ENCODE results near the gene PRR18.

PRR18 gene

DNA sequence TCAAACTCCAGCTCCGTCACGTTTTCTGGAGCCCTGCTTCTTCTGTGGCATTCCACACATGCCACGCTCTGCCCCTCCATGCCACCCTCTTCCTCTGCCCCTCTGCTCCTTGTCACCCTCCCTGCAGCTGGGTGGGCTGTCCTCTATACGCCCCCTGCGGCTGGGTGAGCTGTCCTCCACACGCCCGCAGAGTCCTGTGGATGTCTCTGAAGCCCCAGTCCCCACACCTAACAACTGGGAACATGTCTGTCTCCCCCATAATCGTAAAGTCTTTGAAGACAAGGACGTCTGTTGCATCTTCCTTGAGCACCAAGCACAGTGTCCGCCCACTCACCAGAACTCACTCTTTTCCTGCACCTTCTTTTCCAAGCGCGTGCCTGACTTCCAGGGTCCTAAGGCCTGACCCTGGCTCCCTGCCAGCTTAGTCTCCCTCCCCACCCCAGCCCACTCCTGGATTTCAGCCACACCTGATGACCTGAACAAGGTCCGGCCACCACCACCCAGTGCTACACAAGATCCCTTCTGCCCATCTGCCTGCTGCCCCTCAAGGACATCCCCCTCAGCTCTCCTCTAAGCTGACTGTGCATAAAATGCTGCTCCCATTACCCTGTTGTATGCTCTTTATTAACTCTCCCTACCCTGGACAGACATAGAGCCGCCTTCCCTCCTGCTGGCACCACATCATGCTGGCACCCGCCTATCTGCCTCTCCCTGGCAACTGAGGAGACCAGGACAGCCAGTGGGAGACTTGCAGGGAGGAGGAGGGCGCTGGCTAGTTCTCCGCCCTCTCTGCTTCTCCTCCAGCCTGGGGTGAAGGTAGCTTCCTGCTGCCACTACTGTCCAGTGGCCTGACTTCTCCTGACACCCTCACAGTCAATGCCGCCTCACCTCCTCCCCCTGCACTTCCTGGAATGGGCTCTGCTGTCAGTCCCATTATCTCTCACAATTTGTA lies 10.7 kb upstream of the PRR18 start:
- Mint-ChIP-seq H3K36me3 (ENCODE audit: low read depth) (peaks cover 5% of the 10 kb centered on the region), H3K27ac (no peak overlapping the region), H3K9me3 (no peaks in the 10 kb centered on the region), H3K4me3 (no peak overlapping the region), H3K27me3 (ENCODE audit: low read depth) (peaks cover 6% of the 10 kb centered on the region), H3K4me1 (ENCODE audit: low read depth) (no peaks in the 10 kb centered on the region)

DNA sequence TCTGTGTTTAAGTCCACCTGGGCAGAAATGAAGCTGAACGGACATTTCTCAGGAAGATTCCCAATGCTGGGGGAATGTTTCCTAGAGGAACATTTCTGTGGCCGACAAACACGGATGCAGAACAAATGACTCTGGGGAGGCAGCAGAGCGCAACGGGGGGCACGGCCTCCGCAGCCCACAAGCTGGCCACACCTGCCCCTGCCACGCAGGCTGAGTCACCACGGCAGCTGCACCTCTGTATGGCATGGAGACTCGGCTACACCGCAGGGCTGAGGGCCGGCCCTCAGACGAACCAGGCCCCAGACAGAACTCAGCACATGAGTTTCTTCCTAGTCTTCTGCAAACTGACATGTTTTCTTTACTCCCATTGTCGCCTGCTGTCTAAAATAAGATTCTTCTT lies 10.0 kb upstream of the PRR18 start:
- Mint-ChIP-seq H3K36me3 (ENCODE audit: low read depth) (peaks cover 4% of the 10 kb centered on the region), H3K4me1 (ENCODE audit: low read depth) (no peaks in the 10 kb centered on the region), H3K9me3 (no peaks in the 10 kb centered on the region), H3K27ac (no peak overlapping the region), H3K27me3 (ENCODE audit: low read depth) (peaks cover 6% of the 10 kb centered on the region), H3K4me3 (no peak overlapping the region)

DNA sequence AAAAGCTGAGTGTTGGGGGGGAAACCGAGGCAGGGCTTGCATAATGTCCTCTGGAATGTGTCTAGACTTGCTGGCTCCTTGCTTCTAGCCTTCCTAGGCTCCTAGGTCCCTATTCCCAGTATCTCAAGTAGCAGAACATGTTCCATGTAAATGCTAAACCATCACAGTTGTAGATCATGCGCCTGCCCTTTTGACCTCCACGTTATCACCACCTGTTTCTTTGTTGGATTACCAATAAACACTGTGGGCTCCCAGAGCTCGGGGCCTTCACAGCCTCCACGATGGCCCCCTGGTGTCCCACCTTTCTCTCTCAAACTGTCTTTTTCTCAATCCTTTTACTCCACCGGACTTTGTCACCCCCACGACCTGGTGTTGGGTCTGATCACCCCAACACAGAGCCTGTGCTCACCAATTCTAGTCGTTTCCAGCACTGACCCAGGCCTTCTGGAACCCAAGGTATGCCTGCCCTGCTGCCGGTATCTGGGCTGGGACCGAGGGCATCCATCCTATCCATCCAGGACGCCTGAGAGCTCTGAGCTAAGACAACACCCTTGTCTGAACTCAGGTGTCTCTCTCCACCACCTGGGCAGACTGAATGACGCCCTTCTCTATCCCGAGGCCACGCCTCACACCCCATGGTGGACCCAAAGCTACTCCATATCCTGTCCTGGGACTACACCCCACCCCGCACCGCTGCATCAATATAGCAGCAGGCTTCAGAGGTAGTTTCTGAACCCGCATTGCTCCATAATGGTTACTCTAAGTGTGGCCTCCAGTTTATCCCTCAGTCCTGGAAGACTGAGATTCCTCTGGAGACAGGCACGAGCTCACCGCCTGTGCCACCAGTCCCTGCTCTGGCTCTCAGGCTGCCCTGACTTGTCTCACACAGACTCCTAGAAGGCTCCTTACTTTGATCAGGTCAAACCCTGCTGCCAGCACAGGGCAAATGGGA lies 9.3 kb upstream of the PRR18 start:
- H3K27ac Mint-ChIP-seq = no peak overlapping the region
- H3K4me1 Mint-ChIP-seq (ENCODE audit: low read depth) = no peaks in the 10 kb centered on the region
- peaks cover 6% of the 10 kb centered on the region for H3K27me3 Mint-ChIP-seq (ENCODE audit: low read depth)
- H3K9me3 Mint-ChIP-seq = no peaks in the 10 kb centered on the region
- H3K36me3 Mint-ChIP-seq (ENCODE audit: low read depth) = peaks cover 2% of the 10 kb centered on the region
- no peak overlapping the region for H3K4me3 Mint-ChIP-seq

DNA sequence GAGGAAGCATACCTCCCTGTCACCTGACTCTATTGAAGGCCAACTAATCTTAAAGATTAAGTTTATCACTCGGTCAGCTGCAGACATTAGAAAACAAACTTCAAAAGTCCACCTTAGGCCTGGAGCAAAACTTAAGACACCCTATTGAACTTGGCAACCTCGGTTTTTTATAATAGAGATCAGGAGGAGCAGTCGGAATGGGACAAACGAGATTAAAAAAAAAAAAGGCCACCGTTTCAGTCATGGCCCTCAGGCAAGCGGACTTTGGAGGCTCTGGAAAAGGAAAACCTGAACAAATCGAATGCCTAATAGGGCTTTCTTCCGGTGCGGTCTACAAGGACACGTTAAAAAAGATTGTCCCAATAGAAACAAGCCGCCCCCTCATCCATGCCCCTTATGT lies 7.2 kb upstream of the PRR18 start:
- Mint-ChIP-seq H3K4me3 (no peak overlapping the region), H3K4me1 (ENCODE audit: low read depth) (no peaks in the 10 kb centered on the region), H3K36me3 (ENCODE audit: low read depth) (peaks cover 2% of the 10 kb centered on the region), H3K9me3 (no peaks in the 10 kb centered on the region), H3K27me3 (ENCODE audit: low read depth) (peaks cover 11% of the 10 kb centered on the region), H3K27ac (no peak overlapping the region)

DNA sequence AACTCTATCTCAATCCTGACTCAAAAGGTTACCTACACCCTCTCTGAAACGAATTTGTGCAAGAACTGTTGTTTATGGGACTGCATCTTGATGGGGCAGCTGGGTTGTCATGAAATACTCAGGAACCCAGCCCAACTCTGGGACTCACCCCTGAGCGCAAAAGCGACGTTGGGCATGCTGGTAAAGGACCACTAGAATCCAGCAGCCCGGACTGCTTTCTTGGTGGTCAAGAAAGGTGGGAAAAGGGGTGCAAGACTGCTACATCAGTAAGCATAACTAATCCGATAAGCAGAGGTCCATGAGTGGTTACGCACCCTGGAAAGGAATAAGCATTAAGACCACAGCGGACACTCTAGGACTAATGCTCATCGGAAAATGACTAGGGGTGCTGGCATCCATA lies 6.3 kb upstream of the PRR18 start:
- Mint-ChIP-seq H3K27me3 (ENCODE audit: low read depth) (peaks cover 19% of the 10 kb centered on the region), H3K9me3 (no peaks in the 10 kb centered on the region), H3K27ac (no peak overlapping the region), H3K4me1 (ENCODE audit: low read depth) (no peaks in the 10 kb centered on the region), H3K4me3 (no peak overlapping the region), H3K36me3 (ENCODE audit: low read depth) (peaks cover 2% of the 10 kb centered on the region)

DNA sequence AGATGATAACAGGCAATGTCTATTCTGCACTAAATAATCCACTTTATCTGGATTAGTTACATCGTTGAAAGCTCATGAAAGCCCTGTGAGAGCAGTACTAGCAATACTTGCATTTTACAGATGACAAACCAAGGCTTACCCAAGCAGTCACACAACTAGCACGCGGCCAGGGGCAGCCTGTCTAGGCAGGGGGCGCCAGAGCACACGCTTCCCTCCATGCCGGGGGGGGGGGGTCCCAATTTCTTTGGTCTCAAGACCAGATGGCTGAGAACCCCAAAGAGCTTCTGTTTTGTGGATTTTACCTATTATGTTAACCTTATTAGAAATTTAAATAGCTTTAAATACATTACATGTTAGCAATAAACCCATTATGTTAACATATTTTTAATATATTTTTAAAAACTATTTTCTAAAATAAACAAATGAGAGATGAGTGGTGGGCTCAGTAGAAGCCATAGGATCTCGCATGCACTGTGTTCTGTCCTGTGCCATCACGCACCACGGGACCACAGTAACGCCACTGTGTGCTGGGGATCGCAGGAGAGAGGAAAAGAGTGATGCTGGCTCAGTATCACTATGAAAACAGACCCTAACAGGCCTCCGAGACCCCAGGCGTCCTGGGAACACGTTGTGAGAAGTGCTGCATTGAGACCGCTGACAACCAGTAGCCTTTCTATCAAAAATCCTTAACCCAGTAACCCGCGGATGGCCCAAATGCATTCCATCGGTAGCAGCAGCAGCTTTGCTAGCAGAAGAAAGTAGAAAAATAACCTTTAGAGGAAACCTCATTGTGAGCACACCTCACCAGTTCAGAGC lies 5.3 kb upstream of the PRR18 start:
- Mint-ChIP-seq H3K4me3 (no peak overlapping the region), H3K36me3 (ENCODE audit: low read depth) (no peaks in the 10 kb centered on the region), H3K4me1 (ENCODE audit: low read depth) (no peaks in the 10 kb centered on the region), H3K27me3 (ENCODE audit: low read depth) (peaks cover 29% of the 10 kb centered on the region), H3K27ac (no peak overlapping the region), H3K9me3 (no peaks in the 10 kb centered on the region)

DNA sequence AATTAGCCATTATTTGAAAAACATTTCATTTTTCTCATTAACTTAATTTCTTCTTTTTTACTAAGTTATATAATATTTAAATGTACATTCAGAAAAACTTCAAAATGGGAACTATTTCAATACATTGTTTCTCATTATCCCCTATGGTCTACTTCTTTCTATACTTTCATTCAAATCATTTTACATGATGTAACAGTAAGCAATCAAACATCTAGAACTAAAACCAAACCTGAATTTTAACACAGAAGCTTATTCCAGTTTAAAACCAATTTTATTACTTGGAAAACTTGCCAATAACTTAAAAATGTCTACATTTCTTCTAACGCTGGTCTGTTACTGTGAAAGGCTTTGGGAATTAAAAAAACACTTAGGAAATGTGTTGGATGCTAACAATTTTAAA lies 4.6 kb upstream of the PRR18 start:
- Mint-ChIP-seq H3K27ac (no peak overlapping the region), H3K9me3 (no peaks in the 10 kb centered on the region), H3K4me3 (no peak overlapping the region), H3K27me3 (ENCODE audit: low read depth) (peaks cover 29% of the 10 kb centered on the region), H3K4me1 (ENCODE audit: low read depth) (no peaks in the 10 kb centered on the region), H3K36me3 (ENCODE audit: low read depth) (no peaks in the 10 kb centered on the region)

DNA sequence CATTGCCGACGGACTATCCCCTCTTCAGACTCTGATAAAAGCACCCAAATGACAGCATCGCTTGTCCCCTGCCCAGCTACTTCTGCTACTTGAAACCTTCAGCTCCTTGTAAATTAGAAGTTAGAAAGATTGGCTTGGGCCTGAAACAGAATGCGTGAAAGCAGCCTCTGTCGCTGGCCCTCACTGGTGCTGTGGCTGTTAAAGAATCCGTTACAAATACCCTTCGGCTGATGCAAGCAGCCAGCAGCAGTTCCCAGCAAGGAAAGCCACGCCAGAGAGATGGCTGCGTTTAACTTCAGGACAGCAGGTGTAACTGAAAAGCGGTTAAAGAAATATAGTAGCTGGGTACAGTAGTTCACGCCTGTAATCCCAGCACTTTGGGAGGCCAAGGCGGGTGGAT lies 2.4 kb upstream of the PRR18 start:
- no peaks in the 10 kb centered on the region for H3K4me1 Mint-ChIP-seq (ENCODE audit: low read depth)
- no peak overlapping the region for H3K27ac Mint-ChIP-seq
- H3K4me3 Mint-ChIP-seq = no peak overlapping the region
- H3K27me3 Mint-ChIP-seq (ENCODE audit: low read depth) = peaks cover 42% of the 10 kb centered on the region
- H3K9me3 Mint-ChIP-seq = no peaks in the 10 kb centered on the region
- no peaks in the 10 kb centered on the region for H3K36me3 Mint-ChIP-seq (ENCODE audit: low read depth)

DNA sequence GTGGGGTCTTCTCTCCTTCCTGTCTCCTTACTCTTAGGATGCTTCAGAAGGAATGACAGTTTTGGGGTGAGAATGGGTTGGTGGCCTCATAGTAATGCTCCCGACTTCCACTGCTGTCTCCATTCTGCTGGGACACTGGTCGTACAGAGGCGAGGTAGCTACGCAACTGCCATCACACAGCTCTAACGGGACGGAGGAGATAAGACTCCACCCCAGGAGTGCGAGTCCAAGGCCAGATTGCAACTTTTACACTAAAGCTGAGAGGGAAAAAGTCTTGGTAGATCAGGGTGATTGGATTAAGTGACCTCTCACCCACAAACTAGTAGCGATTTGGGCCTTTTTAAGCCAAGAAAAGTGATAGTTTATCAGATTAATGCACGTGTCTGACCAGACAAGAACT lies 1.8 kb upstream of the PRR18 start:
- H3K9me3 Mint-ChIP-seq = no peaks in the 10 kb centered on the region
- H3K27ac Mint-ChIP-seq = no peak overlapping the region
- no peaks in the 10 kb centered on the region for H3K36me3 Mint-ChIP-seq (ENCODE audit: low read depth)
- H3K4me3 Mint-ChIP-seq = no peak overlapping the region
- H3K4me1 Mint-ChIP-seq (ENCODE audit: low read depth) = no peaks in the 10 kb centered on the region
- peaks cover 45% of the 10 kb centered on the region for H3K27me3 Mint-ChIP-seq (ENCODE audit: low read depth)

DNA sequence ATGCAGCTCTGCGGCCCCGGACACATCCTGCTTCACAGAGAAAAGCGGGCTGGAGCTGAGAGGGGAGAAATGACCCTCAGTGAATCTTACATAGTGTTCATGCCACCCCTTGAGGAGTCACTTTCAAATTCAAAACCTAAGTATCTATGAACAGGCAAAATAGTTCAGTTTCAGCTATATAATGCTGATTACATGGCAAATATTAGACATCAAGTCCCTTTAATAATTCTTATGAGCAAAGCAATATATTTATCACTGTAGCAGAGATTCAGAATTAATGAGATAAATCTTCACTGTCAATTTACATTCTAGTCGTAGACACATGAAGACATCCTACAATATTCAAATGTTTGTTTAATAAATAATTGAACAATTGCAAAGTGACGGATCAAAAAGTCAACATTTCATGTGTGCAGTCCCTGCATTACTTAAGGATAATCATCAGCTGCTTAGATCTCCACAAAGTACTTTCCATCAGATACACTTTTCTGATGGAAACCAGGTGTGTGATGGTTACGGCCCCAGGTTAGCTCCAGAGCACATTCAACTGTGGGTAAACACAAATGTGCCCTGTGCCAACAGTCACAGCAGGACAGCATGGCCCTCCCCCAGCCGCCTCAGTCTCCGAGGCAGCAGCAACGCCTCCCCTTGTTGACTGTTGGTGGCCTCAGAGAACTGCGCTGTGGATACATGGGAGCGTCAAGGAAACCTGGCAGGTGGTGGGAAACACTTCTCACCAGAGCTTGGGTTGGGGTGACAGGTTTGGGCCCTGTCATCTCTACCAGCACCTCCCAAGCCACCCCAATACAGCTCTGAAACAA lies 787 bp upstream of the PRR18 start:
- no peak overlapping the region for H3K4me3 Mint-ChIP-seq
- H3K27ac Mint-ChIP-seq = no peak overlapping the region
- no peaks in the 10 kb centered on the region for H3K4me1 Mint-ChIP-seq (ENCODE audit: low read depth)
- H3K27me3 Mint-ChIP-seq (ENCODE audit: low read depth) = peaks cover 49% of the 10 kb centered on the region
- H3K36me3 Mint-ChIP-seq (ENCODE audit: low read depth) = no peaks in the 10 kb centered on the region
- no peaks in the 10 kb centered on the region for H3K9me3 Mint-ChIP-seq

DNA sequence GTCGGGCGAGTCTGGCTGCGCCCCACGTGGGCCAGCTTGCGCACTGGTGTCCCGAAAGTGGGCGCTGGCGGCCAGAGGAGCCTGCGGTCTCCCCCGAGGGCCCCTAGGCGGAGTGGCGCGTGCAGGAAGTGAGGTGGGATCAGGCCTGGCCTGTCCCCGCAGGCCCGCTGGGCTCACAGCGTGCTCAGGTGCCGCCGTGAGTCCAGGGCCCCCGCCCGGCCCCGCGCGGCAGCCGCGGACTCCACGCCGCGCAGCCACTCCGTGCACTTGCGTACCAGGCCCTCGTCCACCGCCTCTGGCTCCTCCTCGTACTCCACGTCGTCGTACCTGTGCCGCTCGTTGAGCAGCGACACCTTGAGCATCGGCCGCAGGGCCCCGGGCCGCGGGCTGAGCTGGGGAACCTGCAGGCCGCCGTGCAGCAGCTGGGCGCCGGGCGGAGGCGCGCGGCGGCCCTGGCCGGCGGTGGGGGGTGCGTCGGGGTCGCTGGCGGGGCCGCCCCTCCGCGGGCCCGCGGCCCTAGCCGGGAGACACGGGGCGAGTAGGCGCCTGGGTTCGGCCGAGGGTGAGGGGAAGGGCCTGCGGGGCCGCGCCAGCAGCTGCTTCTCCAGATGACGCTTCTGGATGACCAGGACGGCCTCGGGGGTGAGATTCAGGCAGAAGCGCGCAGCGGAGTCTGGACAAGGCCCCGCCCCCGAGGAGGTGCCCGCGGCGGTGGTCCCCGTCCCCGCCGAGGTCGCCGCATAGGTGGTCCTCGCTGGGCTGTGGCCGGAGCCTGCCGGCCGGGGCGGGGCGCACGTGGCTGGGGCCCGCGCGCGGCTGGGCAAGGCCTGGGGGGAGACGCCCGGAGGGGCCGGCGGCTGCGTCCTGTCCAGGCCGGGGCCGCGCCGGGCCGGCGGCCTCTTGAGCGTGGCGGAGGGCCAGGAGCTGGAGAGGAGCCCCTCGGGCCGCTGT lies 835 bp downstream of the PRR18 start:
- no peak overlapping the region for H3K27ac Mint-ChIP-seq
- H3K4me3 Mint-ChIP-seq = no peak overlapping the region
- H3K27me3 Mint-ChIP-seq (ENCODE audit: low read depth) = peaks cover 60% of the 10 kb centered on the region
- H3K9me3 Mint-ChIP-seq = no peaks in the 10 kb centered on the region
- no peaks in the 10 kb centered on the region for H3K4me1 Mint-ChIP-seq (ENCODE audit: low read depth)
- H3K36me3 Mint-ChIP-seq (ENCODE audit: low read depth) = no peaks in the 10 kb centered on the region

DNA sequence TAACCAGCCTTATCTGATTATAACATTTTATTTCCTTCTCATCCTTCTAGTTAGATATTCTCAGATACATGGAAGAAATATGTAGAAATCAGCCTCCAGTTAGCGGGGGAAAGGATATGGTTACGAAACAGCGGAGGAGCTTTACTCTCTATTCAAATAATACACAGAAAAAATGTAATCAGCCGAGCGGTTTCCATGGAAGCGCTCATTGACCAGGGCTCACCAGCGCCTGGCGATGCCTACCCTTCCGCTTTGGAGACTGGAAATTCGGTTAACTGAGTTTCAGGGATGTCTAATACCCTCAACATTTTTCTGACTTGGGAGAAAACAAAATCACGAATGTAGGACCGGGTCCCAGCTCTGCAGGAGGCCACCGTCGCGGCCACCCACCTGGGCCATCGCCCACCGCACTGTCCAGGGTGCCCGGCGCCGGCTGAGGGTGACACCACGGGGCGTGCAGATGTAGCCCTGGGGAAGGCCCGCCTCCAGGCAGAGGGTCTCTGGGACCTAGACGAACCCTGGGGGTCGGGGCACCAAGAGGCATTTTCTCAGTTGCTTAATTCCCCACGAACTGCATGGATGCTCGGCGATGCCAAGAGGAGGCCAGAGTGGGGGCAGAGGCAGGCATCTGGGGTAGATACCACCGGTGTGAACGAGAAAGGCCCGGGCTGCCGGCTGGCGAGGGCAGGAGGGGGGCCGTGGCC lies 1.7 kb downstream of the PRR18 start:
- no peaks in the 10 kb centered on the region for H3K36me3 Mint-ChIP-seq (ENCODE audit: low read depth)
- H3K27me3 Mint-ChIP-seq (ENCODE audit: low read depth) = peaks cover 64% of the 10 kb centered on the region
- no peaks in the 10 kb centered on the region for H3K9me3 Mint-ChIP-seq
- no peak overlapping the region for H3K4me3 Mint-ChIP-seq
- H3K27ac Mint-ChIP-seq = no peak overlapping the region
- no peaks in the 10 kb centered on the region for H3K4me1 Mint-ChIP-seq (ENCODE audit: low read depth)
